K562 (cell line): ENCODE data around the gene ATAD3C.
"Not testable (repeated sequence)": the region's sequence is repeated elsewhere in the genome, so short reads cannot be mapped to it uniquely, and the experiment has no call there.

ENCODE experiments used
- NR3C1 ChIP-seq: sonication (generic); formaldehyde crosslinking; IDR thresholded peaks from 2 replicates; pipeline ENCODE4 v1.8.1; 2022; ENCODE audit warnings: missing genetic modification reagents
- POLR2AphosphoS5 ChIP-seq: IDR thresholded peaks from 2 replicates; pipeline ENCODE4 v1.6.1; 2011; ENCODE audit warnings: mild to moderate bottlenecking, low read depth, low read length, moderate library complexity; ENCODE audit not compliant: control insufficient read depth, insufficient read depth

GRCh38 chr1:1402901-1403392, 46.5 kb upstream of the ATAD3C start:
- not testable (repeated sequence) for TF ChIP-seq NR3C1 (CRISPR knock-in tag); POLR2AphosphoS5
